B cell (primary cell): ENCODE measurements around the gene FKBP7. TPM values are rescaled to one million over a fixed set of nuclear protein-coding genes. Genes with fewer than 3 reads are reported as not detected.
A peak's percentile ranks its signal among the peaks of the same experiment; 100 is the strongest.

Source experiments
- ATAC-seq: fragments of 200-7000 bp; cut with Tn5 transposase; one replicate; pipeline ENCODE4 v1.10.0; 2021; ENCODE audit warnings: low read depth, mild to moderate bottlenecking, moderate number of reproducible peaks, moderate library complexity
- CTCF ChIA-PET: fragments of 350-600 bp; sonication (Branson Sonifier 250); formaldehyde crosslinking; loops from one replicate; lab custom pipeline; 2021; ENCODE audit warnings: antibody characterized with exemption, inconsistent platforms; lab: Charles Lee
- POLR2A ChIA-PET: fragments of 350-600 bp; sonication (Branson Sonifier 250); formaldehyde crosslinking; loops from one replicate; lab custom pipeline; 2021; ENCODE audit warnings: antibody characterized with exemption; lab: Charles Lee
- DNase-seq: peaks from one replicate; pipeline ENCODE4 v3.0.0; 2013
- H2AFZ ChIP-seq: 2 replicates; pipeline ENCODE4 v1.6.1; 2012; ENCODE audit warnings: mild to moderate bottlenecking, low read depth, low read length; ENCODE audit not compliant: insufficient read depth, poor library complexity, severe bottlenecking
- H3K27ac ChIP-seq, 2 donors: 1 replicate in 1 of 2; 2 replicates in 1 of 2; pipeline ENCODE4 v1.5.1; 2012 to 2013; ENCODE audit warnings: low read length in 2 of 2, mild to moderate bottlenecking in 2 of 2, moderate library complexity in 1 of 2
- H3K27me3 ChIP-seq, 4 experiments: fragments of 200-600 bp in 1 of 4; sonication (generic) in 1 of 4; replicated peaks in 1 of 4; 1 replicate in 2 of 4; 2 replicates in 2 of 4; pipeline versions ENCODE4 v1.6.1 to v1.7.0; 2013 to 2016; ENCODE audit warnings: low read length in 3 of 4, mild to moderate bottlenecking in 2 of 4, mixed read lengths in 1 of 4, moderate library complexity in 1 of 4; ENCODE audit not compliant: insufficient read depth in 4 of 4, control insufficient read depth in 3 of 4; ENCODE audit errors: control extremely low read depth in 1 of 4
- H3K36me3 ChIP-seq, 2 experiments: replicated peaks in 1 of 2; 1 replicate in 1 of 2; 2 replicates in 1 of 2; pipeline versions ENCODE4 v1.6.1 to v1.7.1; 2013; ENCODE audit warnings: low read length in 1 of 2; ENCODE audit not compliant: insufficient read depth in 2 of 2, control insufficient read depth in 1 of 2; ENCODE audit errors: control extremely low read depth in 1 of 2, extremely low read depth in 1 of 2
- H3K4me1 ChIP-seq, 2 donors: fragments of 200-600 bp in 1 of 2; sonication (generic) in 1 of 2; 1 replicate in 1 of 2; 2 replicates in 1 of 2; pipeline versions ENCODE4 v1.5.1 to v1.6.1; 2013 to 2017; ENCODE audit warnings: low read length in 2 of 2; ENCODE audit not compliant: control insufficient read depth in 2 of 2, insufficient read depth in 2 of 2
- H3K4me2 ChIP-seq: replicated peaks from 2 replicates; pipeline ENCODE3; 2012; ENCODE audit warnings: mild to moderate bottlenecking, low read depth, low read length; ENCODE audit not compliant: poor library complexity, severe bottlenecking
- H3K4me3 ChIP-seq, 5 experiments: fragments of 200-600 bp in 1 of 5; sonication (generic) in 1 of 5; 1 replicate in 3 of 5; 2 replicates in 2 of 5; pipeline versions ENCODE4 v1.5.1 to v1.7.0; 2011 to 2016; ENCODE audit warnings: low read length in 4 of 5, mild to moderate bottlenecking in 4 of 5, low read depth in 2 of 5, control low read depth in 1 of 5, moderate library complexity in 1 of 5; ENCODE audit not compliant: insufficient read depth in 1 of 5; ENCODE audit errors: control extremely low read depth in 1 of 5, extremely low read depth in 1 of 5
- H3K79me2 ChIP-seq: fragments of 200-600 bp; sonication (generic); one replicate; pipeline ENCODE4 v1.6.0; 2016; ENCODE audit warnings: low read length; ENCODE audit not compliant: control insufficient read depth, insufficient read depth
- H3K9ac ChIP-seq: fragments of 200-600 bp; sonication (generic); 2 replicates; pipeline ENCODE4 v1.6.1; 2017; ENCODE audit warnings: mild to moderate bottlenecking, low read length, moderate library complexity
- H3K9me3 ChIP-seq, 3 donors: one replicate each; pipeline versions ENCODE4 v1.6.1 to v1.7.1; 2013; ENCODE audit warnings: low read length in 2 of 3; ENCODE audit not compliant: control insufficient read depth in 2 of 3, insufficient read depth in 1 of 3; ENCODE audit errors: control extremely low read depth in 1 of 3
- H4K20me1 ChIP-seq: 2 replicates; pipeline ENCODE4 v1.6.0; 2012; ENCODE audit warnings: mild to moderate bottlenecking, low read length; ENCODE audit not compliant: insufficient read depth, control insufficient read depth, poor library complexity, severe bottlenecking
- H3K27ac Mint-ChIP-seq: one replicate; pipeline ENCODE4 v1.8.0; 2021; ENCODE audit warnings: mixed read lengths
- H3K27me3 Mint-ChIP-seq: one replicate; pipeline ENCODE4 v1.8.0; 2021; ENCODE audit warnings: mixed read lengths
- H3K4me1 Mint-ChIP-seq: one replicate; pipeline ENCODE4 v1.8.0; 2021; ENCODE audit warnings: mixed read lengths
- H3K4me3 Mint-ChIP-seq: one replicate; pipeline ENCODE4 v1.8.0; 2021; ENCODE audit warnings: mixed read lengths
- H3K9me3 Mint-ChIP-seq: one replicate; pipeline ENCODE4 v1.8.0; 2022; ENCODE audit warnings: mixed read lengths; ENCODE audit not compliant: insufficient read depth
- EZH2 ChIP-seq: IDR thresholded peaks from 2 replicates; pipeline ENCODE4 v1.6.1; 2012; ENCODE audit warnings: borderline replicate concordance, low read depth, mild to moderate bottlenecking, moderate library complexity, low read length; ENCODE audit not compliant: insufficient read depth, poor library complexity, severe bottlenecking
- WGBS: methylation state at CpG from one replicate; pipeline ENCODE4 v1.1.5; 2013; ENCODE audit warnings: missing lambda C conversion rate; ENCODE audit not compliant: insufficient coverage; 5-methylcytosine and 5-hydroxymethylcytosine counted together
- intact Hi-C: fragments of 100-400 bp; cut with micrococcal nuclease; formaldehyde crosslinking; loops from one replicate; pipeline ENCODE4 v1.10.0; 2022
- polyA plus RNA-seq: library from polyadenylated mRNA; depleted of rRNA; stranded (reverse); fragments of >200 nt; gene quantifications from 2 replicates; pipeline ENCODE4 v1.2.3, GENCODE V29; 2012
- total RNA-seq, 2 donors: library from RNA; stranded (reverse); fragments of 120-200 nt in 1 of 2; gene quantifications; 1 replicate in 1 of 2; 2 replicates in 1 of 2; pipeline versions ENCODE4 v1.2.3 to v1.2.4, GENCODE V29; 2013 to 2022
- TF ChIP-seq, protein P1 (sequence below): fragments of 200-600 bp; IDR thresholded peaks from one replicate; pipeline ENCODE4 v1.8.0; 2022; ENCODE audit warnings: antibody characterized with exemption, mild to moderate bottlenecking

FKBP7 gene
- total and polyA plus RNA-seq, 2 donors (not counting 1 experiment from before 2014, with no cell fraction given) = 0.39 to 0.97 TPM

DNA sequence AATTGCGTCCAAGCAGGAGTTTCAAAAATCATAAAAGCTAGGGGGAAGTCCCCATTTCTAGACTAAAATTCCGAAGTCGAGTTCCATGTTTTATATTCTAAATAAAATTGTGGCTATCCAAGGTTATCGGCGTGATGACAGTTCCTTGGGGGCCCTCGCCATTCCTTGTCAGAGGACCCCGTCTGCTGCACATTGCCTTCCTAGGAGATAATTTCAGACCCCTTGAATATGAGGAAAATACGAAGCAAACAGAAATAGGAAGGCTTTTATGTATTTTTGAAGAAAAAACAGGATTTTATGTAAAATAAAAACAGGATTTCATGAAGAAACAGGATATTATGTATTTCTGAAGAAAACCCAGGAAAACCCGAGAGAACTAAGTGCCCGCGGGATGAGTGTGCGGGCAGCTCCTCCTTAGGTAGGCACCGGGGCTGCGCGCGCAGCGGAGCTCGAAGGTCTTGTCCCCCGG lies 1.4 kb upstream of the FKBP7 start:
- H3K4me1 Mint-ChIP-seq = peaks cover 51% of the 10 kb centered on the region
- H3K79me2 ChIP-seq = peaks cover 42% of the 10 kb centered on the region

DNA sequence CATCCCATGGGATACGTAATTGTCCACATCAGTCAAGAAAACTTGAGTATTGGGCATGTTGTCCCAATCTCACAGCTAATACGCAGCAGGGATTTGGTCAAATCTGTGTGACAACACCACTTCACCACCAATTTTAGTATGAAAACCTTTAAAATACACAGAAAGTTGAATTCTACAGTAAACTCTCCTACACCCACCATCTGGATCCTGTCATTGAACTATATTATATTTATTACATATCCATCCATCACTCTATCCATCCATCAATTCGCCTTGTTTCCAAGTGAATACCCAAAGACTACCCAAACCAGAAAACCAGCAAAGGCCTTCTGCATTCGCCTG lies 846 bp upstream of the FKBP7 start:
- no peaks in the 10 kb centered on the region for H3K9me3 ChIP-seq
- H3K4me1 Mint-ChIP-seq = peaks cover 46% of the 10 kb centered on the region
- peak overlapping the region; percentile 94 for H3K4me2 ChIP-seq
- no peaks in the 10 kb centered on the region for H3K27me3 ChIP-seq
- CTCF ChIA-PET = interaction anchor here (0.7 to 1.1 kb wide), 3 partner anchors 45 to 217 kb away, joined by 3 to 4 read pairs (median 3); no protein-coding TSS in a partner anchor
- H2AFZ ChIP-seq = peak overlapping the region; percentile 93
- H3K27ac Mint-ChIP-seq = peak overlapping the region; percentile 97
- H3K4me3 Mint-ChIP-seq = peak overlapping the region; percentile 98
- H4K20me1 ChIP-seq = peaks cover 23% of the 10 kb centered on the region
- H3K9me3 Mint-ChIP-seq = no peaks in the 10 kb centered on the region
- ATAC-seq = no peak
- WGBS = 17% methylated on average over 2 of the region's 4 CpGs
- no peak for TF ChIP-seq EZH2
- TF ChIP-seq, protein P1, sequence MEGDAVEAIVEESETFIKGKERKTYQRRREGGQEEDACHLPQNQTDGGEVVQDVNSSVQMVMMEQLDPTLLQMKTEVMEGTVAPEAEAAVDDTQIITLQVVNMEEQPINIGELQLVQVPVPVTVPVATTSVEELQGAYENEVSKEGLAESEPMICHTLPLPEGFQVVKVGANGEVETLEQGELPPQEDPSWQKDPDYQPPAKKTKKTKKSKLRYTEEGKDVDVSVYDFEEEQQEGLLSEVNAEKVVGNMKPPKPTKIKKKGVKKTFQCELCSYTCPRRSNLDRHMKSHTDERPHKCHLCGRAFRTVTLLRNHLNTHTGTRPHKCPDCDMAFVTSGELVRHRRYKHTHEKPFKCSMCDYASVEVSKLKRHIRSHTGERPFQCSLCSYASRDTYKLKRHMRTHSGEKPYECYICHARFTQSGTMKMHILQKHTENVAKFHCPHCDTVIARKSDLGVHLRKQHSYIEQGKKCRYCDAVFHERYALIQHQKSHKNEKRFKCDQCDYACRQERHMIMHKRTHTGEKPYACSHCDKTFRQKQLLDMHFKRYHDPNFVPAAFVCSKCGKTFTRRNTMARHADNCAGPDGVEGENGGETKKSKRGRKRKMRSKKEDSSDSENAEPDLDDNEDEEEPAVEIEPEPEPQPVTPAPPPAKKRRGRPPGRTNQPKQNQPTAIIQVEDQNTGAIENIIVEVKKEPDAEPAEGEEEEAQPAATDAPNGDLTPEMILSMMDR = peak; percentile 37
- peak overlapping the region; percentile 76 to 100 (median 98) for H3K4me3 ChIP-seq
- intact Hi-C loops = loop anchor here (1.0 to 2.0 kb wide), 2 partner anchors 44 to 52 kb away; no protein-coding TSS in a partner anchor
- H3K36me3 ChIP-seq = no peaks in the 10 kb centered on the region
- H3K4me1 ChIP-seq = peaks cover 32 to 34% of the 10 kb centered on the region in 2 donors
- no peak for DNase-seq
- H3K9ac ChIP-seq = peak overlapping the region; percentile 92
- peaks cover 37% of the 10 kb centered on the region for H3K79me2 ChIP-seq
- no peaks in the 10 kb centered on the region for H3K27me3 Mint-ChIP-seq
- peak overlapping the region; percentile 86 to 90 for H3K27ac ChIP-seq
- POLR2A ChIA-PET = interaction anchor here (1.7 kb wide), 1 partner anchor 28 kb away, joined by 5 read pairs; the partner anchor contains the start of genes PJVK and PRKRA

More for the DNA sequence above, 1.4 kb upstream of the FKBP7 start:
- peak overlapping the region; percentile 98 for H3K4me3 Mint-ChIP-seq
- Histone ChIP-seq H3K4me3 (peak overlapping the region in 4 of 5 experiments; percentile 52 to 75 (median 64)), H4K20me1 (peaks cover 29% of the 10 kb centered on the region), H3K9ac (peak overlapping the region; percentile 74), H3K9me3 (no peaks in the 10 kb centered on the region), H2AFZ (peak overlapping the region; percentile 85), H3K4me2 (peak overlapping the region; percentile 94), H3K4me1 (peaks cover 32 to 34% of the 10 kb centered on the region in 2 donors), H3K27me3 (no peaks in the 10 kb centered on the region), H3K27ac (peak overlapping the region; percentile 66 to 90), H3K36me3 (no peaks in the 10 kb centered on the region)
- intact Hi-C loops = loop anchor here (1.0 to 2.0 kb wide), 2 partner anchors 44 to 51 kb away; no protein-coding TSS in a partner anchor
- no peak for TF ChIP-seq EZH2
- TF ChIP-seq, protein P1 = no peak
- no peaks in the 10 kb centered on the region for H3K9me3 Mint-ChIP-seq
- ATAC-seq = no peak
- WGBS = 14% methylated on average over 13 of the region's 19 CpGs
- H3K27ac Mint-ChIP-seq = peak overlapping the region; percentile 97
- H3K27me3 Mint-ChIP-seq = no peaks in the 10 kb centered on the region
- POLR2A ChIA-PET = interaction anchor here (0.6 to 1.7 kb wide), 2 partner anchors 29 to 115 kb away, joined by 3 to 5 read pairs; partner anchors contain the start of genes PJVK and PRKRA
- DNase-seq = no peak
- CTCF ChIA-PET = interaction anchor here (0.7 to 1.1 kb wide), 3 partner anchors 45 to 216 kb away, joined by 3 to 4 read pairs (median 3); no protein-coding TSS in a partner anchor
